HG03159 (cell line): Measurements from ENCODE around the gene DDIT4L.
"Not testable (repeated sequence)": the region's sequence is repeated elsewhere in the genome, so short reads cannot be mapped to it uniquely, and the experiment has no call there.

Experiments used
- ATAC-seq: cut with Tn5 transposase; IDR thresholded peaks from one replicate; pipeline ENCODE4 v1.9.1; 2021; ENCODE audit warnings: mild to moderate bottlenecking, moderate library complexity; ENCODE audit not compliant: unreplicated experiment

Gene DDIT4L, protein sequence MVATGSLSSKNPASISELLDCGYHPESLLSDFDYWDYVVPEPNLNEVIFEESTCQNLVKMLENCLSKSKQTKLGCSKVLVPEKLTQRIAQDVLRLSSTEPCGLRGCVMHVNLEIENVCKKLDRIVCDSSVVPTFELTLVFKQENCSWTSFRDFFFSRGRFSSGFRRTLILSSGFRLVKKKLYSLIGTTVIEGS

DNA sequence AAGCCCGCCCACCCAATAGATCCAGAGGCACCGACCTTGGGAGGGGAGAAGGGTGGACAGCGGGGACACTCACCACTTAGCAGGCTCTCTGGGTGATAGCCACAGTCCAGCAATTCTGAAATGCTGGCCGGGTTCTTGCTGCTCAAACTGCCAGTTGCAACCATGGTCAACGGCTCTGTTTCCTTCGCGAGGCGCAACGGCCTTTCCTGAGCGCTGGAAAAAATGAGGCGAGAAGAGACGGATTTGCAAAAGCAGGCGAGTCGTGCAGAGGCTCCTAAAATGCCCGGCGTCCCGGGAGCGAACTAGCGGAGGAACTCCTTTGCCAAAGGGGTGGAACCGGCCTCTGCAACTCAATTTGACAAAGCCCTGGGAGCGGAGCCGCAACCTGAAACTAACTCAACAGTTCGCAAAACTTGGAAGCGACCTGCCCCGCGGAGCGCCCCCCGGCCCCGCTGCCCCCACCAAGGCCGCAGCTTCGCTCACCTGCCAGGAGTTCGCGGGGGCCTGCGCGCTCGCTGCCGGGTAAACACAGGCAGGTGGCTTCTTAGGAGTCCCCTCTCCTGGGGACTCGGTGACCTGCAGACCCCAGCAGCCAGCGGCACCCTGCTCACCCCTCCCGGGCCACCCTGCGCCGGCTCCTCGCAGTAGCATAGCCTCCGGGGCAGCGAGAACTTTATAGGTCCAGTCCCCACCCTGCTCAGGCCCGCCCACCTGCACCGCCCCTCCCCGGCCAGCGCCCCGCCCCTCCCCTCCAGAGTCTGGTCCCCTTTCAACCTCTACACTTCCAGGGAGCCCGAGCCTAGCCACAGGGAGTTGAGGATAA lies at the start of gene DDIT4L:
TSS of gene DDIT4L (minus strand) at position 649 of the 823 bp plus-strand sequence. CDS start at position 164, 485 bp downstream.
- peak; percentile 43 for ATAC-seq

DNA sequence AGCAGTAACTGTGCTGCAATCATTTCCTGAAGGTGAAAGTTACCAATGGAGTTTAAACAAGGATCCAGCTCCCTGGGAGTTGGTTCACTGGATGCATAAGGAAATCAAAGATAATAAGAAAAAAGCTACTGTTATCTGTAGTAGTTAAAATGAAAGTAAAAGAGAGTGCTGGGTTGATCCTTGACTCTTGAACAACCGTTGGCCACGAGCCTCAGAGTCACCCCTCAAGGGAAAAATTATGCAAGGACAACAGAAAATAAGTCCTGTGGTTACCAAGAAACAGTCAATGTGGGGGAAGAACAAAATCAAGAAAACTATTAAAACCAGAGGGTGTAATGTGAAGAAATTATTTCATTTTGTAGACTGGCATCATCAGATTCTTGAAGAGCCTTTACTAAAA lies 49.7 kb upstream of the DDIT4L start:
- no peak for ATAC-seq

DNA sequence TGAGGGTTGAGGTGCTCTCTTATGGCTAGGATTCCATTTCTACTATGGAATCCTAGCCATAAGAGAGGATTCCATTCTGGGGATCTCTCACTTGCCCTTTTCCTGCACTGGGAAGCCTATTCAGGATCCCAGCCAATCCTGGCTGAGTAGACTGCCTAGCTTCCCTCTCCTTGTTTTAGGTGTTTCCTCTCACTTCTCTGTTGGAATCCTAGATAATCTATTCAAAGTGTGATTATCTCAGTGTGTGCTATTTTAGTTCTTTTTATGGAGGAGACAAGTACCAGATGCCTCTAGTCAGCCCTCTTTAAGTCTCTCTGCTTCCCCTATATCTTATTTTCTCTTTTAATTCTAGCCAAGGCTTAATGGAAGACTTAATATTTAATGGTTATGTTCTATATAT lies 34.5 kb upstream of the DDIT4L start:
- no peak for ATAC-seq

DNA sequence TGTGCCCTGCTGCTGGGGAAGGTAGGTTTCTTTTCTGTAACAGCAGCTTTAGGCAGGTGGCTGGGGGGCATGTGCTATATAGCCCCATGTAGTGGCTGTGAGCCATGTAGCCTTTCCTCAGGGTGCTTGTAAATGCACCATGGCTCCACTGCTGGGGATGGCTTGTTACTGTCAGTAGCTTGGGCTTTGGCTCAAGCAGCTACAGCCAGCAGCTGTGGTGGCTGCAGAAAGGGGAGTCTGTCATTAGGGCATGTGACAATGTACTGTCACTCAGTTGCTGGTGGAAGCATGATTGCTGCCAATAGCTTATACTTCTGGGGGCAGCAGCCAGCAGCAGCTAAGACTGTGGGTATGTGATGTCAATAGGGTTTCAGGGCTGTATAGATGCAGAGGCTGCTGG lies 33.9 kb upstream of the DDIT4L start:
- ATAC-seq = no peak

DNA sequence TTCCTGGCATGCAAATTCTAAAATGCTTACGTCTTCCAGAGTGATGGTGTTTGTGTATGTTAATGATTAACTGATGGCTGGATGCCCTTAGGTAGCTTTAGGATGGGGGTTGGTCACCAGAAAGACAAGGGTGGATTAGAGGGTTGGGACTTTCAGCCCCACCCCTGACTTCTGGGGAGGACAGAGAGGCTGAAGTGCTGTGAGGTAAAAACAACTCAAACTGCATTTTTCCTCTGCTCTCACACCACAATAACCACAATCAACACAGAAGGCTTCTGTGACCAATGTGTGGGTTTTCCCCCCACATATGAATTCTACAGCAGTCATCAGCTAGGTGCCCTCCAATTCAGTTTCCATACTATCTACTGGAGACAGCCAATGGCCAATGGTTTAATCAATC lies 18.7 kb upstream of the DDIT4L start:
- peak; percentile 94 for ATAC-seq

DNA sequence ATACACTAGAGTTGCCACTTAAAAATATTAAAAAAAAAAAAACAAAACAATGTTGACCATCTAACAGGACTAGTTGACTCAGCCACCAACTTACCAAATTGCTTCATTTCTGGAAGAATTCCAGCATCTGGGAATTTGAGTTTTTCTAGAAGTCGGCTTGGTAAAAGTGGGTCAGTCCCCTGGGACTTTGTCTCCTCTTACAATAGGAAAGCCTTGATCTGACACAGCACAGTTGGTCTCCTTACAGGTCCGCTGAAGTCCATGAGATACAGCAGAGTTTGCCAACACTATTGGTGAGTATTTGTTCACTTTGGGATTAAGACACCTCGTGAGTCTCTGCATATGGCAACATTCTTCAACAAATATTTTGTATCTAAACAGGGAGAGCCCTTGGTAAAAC lies 18.2 kb upstream of the DDIT4L start:
- peak; percentile 6 for ATAC-seq

DNA sequence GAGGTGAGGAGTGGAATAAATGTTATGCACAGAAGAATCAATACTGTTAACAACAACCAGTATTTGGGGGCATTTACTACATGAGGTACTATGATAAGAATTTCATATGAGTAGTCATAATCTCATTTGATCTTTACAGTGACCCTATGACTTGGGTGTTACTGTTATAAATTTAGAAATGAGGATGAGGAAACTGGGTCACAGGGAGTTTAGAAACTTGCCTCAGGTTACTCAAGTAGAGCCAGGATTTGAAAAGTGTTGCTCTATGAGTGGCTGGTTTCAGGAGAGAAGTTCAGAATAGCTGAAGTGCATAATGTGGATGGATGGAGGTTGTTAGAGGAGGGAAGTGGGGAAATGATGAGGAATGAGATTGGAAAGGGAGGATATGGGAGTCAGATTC lies 16.6 kb upstream of the DDIT4L start:
- ATAC-seq = no peak

DNA sequence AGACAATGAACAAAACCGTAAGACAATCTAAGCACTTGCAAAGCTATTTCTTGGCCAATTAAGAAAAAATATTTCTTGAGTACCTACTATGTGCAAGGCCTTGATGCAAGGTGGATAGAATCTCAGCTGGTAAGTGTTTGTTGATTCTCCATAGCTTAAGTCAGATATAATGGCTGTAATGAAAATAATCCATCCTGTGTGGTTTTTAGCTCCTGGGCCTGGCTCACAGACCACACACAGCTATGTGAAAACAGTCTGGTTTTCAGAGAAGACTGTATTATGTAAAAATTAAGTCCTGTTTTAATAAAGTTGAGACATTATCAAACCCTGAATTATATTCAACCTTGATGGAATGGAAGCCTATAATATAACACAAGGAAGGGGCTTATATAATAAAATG lies 7.8 kb upstream of the DDIT4L start:
- ATAC-seq = no peak

DNA sequence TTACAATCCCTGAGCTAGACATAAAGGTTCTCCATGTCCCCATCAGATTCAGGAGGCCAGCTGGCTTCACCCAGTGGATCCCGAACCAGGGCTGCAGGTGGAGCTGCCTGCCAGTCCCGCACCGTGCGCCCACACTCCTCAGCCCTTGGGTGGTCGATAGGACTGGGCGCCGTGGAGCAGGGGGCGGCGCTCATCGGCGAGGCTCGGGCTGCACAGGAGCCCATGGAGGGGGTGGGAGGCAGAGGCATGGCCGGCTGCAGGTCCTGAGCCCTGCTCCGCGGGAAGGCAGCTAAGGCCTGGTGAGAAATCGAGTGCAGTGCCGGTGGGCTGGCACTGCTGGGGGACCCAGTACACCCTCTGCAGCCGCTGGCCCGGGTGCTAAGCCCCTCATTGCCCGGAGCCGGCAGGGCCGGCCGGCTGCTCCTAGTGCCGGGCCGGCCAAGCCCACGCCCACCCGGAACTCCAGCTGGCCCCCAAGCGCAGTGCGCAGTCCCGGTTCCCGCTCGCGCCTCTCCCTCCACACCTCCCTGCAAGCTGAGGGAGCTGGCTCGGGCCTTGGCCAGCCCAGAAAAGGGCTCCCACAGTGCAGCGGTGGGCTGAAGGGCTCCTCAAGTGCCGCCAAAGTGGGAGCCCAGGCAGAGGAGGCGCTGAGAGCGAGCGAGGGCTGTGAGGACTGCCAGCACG lies 6.3 kb upstream of the DDIT4L start:
- ATAC-seq = not testable (repeated sequence)

DNA sequence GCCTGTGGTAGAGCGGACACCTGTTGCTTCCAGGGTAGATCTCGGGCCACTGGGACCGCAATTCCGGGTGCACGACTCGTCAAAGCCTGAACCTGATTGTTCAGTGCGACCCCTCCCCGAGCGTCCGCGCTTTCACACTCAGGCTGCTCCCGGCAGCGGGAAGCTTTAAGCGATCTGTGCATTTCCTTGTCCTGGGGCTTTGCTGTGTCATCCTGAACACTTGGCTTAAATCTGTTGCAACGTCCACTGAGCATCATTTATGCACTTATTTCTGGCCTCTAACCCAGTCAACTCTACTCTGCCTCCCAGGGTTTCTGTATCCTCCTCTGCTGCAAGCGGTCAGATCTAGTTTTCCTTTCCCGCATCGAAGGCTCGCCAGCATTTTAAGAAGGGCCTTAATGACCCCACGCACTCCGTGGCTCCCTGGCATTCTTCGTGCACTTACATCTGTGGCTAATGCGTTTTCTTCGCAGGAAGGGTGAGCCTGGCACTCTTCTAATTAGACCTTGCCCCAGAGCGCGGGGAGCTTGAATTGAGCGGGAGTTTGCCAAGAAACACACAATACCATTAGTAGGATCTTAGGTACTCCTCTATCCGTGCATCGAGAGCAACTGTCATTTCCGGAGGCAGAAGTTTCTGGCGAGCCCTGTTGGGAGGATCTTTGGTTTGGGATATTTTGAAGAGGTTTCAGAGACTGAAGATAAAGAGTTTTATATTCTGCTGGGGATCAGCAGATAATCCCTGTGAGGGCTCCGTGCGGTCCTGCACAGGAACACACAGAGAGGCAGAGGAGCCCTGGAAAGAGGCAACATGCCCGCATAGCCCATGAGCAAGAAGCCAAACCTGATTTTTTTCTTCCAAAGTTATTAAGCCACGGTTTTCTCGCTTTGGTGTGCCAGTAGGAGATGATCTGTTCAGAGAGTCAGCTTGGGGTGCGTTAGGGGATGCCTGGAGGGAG lies 654 bp upstream of the DDIT4L start:
- peak; percentile 26 for ATAC-seq

DNA sequence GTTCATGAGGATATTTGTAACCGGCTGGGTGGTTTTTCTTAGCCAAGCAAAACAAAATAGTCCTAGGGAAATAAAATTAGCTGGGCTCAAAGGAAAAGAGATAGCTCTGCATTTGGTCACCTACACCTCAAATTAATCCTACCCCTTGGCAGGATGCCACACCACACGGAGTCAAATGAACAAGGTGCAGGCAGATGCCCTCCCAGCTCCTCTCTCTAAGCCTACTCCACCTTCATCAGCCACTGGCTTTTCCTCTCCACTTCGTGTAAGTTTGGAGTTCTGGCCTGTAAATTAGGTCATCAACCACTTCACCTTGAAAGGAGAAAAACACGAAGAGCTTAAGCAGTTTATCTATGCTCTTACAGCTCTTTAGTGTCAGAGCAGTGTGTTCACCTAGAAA lies 1.4 kb downstream of the DDIT4L start:
- ATAC-seq = no peak

DNA sequence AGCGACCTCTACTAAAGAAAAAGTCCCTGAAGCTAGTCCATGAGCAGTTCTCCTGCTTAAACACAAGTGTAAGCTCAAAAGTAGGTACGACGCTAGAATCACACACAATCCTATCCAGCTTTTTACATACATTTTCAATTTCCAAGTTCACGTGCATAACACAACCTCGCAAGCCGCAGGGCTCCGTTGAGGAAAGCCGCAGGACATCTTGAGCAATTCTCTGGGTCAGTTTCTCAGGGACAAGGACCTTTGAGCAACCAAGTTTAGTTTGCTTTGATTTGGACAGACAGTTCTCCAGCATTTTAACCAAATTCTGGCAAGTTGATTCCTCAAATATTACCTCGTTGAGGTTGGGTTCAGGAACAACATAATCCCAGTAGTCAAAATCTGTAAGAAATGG lies 2.5 kb downstream of the DDIT4L start:
- ATAC-seq = no peak

DNA sequence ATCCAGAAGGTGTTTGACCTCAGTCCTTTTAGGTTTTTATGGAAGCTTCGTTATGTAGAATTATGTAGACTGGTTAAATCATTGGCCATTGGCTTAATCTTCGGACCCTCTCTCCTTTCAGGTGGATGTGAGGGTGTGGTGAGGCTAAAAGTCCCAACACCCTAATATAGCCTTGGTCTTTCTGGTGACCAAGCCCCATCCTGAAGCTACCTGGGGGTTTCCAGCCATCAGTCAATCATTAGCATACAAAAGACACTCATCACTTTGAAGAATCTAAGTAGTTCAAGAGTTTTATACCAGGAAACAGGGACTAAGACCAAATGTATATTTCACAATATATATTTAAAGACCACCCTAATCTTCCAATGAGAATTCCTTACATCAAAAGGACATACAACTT lies 5.5 kb downstream of the DDIT4L start:
- ATAC-seq = no peak

DNA sequence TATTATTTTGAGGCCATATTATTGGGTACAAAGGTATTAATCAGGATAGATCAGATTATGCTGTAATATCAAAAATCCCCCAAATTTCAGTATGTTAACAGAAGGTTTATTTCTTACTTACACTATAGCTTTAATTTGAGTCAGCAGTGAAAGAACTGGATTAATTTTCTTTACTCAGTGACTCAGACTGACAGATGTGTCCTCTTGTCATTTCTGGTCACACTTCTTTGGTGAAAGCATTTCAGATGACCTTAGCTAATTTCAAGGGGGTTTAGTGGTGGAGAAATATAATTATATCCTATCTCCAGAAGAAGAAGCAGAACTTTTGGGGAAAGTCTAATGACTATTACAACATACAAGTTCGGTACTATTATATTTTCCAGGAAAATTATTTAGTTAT lies 12.4 kb downstream of the DDIT4L start:
- ATAC-seq = no peak

DNA sequence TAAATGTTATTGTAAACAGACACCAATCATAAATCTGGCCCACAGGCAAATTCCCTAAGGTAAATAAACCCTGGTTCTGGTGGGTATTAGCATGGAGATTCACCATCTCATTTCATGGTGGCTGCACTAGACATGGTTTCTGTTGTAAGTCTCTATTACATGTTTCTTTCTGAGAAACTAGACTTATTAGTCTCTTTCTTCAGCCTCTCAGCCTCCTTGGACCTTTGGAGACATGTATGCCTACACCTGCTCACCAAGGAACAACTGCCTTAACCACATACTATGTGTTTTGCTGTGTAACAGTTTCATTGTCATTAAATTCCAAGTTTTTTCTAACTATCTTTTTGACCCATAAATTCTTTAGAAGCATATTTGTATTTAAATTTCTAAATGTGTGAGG lies 13.1 kb downstream of the DDIT4L start:
- ATAC-seq = no peak

DNA sequence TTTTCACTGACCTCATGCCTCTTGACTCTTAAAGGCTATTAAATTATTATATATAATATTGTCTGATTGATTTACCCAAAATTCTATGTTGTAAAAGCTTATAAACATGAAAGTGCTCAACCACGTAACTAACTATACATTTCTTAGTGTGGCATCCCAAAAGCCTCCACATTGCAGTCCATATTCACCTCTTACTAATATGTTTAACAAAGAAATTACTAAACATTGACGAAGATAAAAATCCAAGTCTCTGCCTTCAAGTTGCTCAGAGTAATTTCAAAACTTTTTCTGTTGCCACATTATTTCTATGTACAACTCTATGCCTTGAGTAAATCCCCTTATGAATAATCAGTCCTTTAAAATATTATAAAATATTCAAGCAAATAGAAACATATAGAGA lies 14.4 kb downstream of the DDIT4L start:
- ATAC-seq = no peak

DNA sequence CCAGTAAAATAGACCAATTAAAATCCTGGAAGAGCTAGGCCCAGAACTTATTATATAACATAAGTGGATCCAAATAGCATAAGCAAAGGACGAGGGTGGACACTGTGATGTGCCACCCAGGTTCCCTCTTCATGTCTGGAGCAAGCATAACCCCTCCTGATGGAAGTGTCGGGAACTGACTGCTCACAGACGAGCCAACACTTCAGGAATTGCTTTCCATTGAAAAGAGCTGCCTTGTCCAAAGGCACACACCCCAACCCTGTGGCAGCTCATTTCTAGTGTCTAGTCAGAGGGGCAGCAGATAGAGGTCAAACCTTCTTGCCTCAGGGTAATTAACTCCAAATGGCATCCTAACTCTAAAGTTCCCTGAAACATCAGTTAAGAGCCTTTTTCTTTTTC lies 15.3 kb downstream of the DDIT4L start:
- no peak for ATAC-seq

DNA sequence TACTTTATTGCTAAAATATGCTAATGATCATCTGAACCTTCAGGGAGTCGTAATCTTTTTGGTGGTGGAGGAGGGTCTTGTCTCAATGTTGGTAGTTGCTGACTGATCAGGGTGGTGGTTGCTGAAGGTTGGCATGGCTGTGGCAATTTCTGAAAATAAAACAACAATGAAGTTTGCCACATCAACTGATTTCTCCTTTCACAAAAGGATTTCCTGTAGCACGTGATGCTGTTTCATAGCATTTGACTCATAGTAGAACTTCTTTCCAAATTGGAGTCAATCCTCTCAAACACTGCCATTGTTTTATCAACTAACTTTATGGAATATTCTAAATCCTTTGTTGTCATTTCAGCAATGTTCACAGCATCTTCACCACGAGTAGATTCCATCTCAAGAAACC lies 19.3 kb downstream of the DDIT4L start:
- no peak for ATAC-seq

DNA sequence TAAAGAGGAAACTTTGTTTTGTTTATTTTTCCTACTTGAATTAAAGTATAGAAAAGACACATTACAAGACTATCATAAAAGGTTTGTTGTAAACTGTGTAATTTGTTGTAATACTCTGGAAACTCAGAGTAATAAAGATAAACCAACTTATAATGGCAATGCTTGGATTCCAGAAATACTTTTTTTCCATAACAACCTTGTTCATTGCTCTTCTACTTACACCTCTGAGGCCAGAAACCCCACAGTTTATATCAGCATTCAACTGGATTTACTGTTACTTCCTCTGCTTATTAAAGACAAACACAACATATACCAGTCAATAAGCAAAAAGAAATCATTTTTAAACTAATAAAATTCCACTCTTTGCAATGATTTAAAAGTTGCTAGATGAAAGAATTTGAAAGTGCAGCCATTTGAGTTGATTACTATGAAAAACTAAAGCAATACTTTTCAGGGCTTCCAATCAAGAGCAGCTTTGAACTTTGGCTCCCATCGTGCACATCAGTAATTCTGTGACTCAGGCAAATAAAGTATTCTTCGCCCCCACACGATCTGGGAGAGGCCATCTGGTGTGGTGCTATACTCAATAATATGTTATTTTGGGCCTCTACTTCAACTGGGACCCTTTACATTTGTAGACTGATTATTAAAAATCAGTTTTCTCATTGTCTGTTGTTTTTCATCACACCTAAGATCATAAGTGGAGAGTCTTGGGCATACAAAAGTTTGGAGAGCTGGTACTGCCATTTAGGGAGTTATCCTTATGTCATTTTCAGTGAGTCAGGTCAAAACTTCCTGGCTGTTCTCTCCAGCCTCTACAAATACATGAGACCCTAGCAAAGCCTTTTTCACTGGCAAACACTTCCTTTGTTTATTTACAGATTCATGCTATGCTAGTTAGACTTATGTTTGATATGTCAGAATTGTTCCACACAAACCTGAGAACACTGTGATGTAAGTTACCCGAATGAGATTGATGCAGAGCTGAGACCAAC lies 20.5 kb downstream of the DDIT4L start:
- ATAC-seq = no peak

DNA sequence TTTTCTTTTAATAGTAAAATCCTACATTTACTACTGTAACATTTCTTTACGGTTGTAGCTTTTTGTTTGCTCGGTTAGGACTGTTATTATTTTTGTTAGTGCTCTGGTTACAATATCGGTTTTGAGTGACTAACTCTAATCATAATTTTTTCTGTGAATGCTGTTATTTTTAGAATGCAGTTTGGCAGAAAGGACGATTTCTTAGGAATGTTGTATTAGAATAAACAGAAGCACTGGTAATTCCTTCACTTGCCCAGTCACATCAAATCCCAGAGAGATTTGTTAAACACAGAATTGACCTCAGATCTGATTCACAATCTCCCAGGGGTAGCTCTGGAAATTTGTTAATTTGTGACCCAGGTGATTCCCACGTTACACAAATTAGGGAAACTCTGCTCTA lies 21.7 kb downstream of the DDIT4L start:
- ATAC-seq = no peak
